Activated B cell treated with CpG ODN at 0.5 μM for 24 hours (primary cell): ENCODE data around the gene CELSR1. TPM values are rescaled to one million over a fixed set of nuclear protein-coding genes. Genes with fewer than 3 reads are reported as not detected.

ENCODE experiments used
- ATAC-seq: fragments of 200-7000 bp; cut with Tn5 transposase; one replicate; pipeline ENCODE4 v1.10.0; 2021; ENCODE audit warnings: low read depth, mild to moderate bottlenecking, moderate library complexity
- CTCF ChIA-PET: fragments of 350-600 bp; sonication (Branson Sonifier 250); formaldehyde crosslinking; loops from one replicate; lab custom pipeline; 2021; ENCODE audit warnings: antibody characterized with exemption; lab: Charles Lee
- POLR2A ChIA-PET: fragments of 350-600 bp; sonication (Branson Sonifier 250); formaldehyde crosslinking; loops from one replicate; lab custom pipeline; 2021; ENCODE audit warnings: antibody characterized with exemption; lab: Charles Lee
- DNase-seq: peaks from one replicate; pipeline ENCODE4 v3.0.0; 2022
- H3K27ac Mint-ChIP-seq: one replicate; pipeline ENCODE4 v1.8.0; 2020; ENCODE audit warnings: mixed read lengths
- H3K27me3 Mint-ChIP-seq: one replicate; pipeline ENCODE4 v1.8.0; 2021; ENCODE audit warnings: mixed read lengths
- H3K36me3 Mint-ChIP-seq: one replicate; pipeline ENCODE4 v1.8.0; 2021; ENCODE audit warnings: low read depth, mixed read lengths
- H3K4me1 Mint-ChIP-seq: one replicate; pipeline ENCODE4 v1.8.0; 2021; ENCODE audit warnings: mixed read lengths
- H3K4me3 Mint-ChIP-seq: one replicate; pipeline ENCODE4 v1.8.0; 2020; ENCODE audit warnings: mild to moderate bottlenecking, mixed read lengths
- H3K9me3 Mint-ChIP-seq: one replicate; pipeline ENCODE4 v1.8.0; 2020; ENCODE audit warnings: mixed read lengths
- CTCF ChIP-seq: fragments of 200-600 bp; IDR thresholded peaks from one replicate; pipeline ENCODE4 v1.8.0; 2022; ENCODE audit warnings: antibody characterized with exemption, mild to moderate bottlenecking
- intact Hi-C: fragments of 100-400 bp; cut with micrococcal nuclease; formaldehyde crosslinking; loops from one replicate; pipeline ENCODE4 v1.15.1; 2024
- total RNA-seq: library from RNA; stranded (reverse); gene quantifications from 2 replicates; pipeline ENCODE4 v1.2.3, GENCODE V29; 2022

CELSR1 gene
- total RNA-seq, 1 donor from 2014 or later, result 12.3 TPM

- Mint-ChIP-seq H3K27ac (no peak overlapping the region), H3K4me3 (no peak overlapping the region)
These were observed 151.1 kb downstream of the CELSR1 start for GRCh38 chr22:46386312-46386711.

GRCh38 chr22:46382524-46382923 lies 154.9 kb downstream of the CELSR1 start:
- Mint-ChIP-seq H3K4me3 (no peak overlapping the region), H3K27ac (no peak overlapping the region), H3K9me3 (no peaks in the 10 kb centered on the region), H3K4me1 (no peaks in the 10 kb centered on the region), H3K27me3 (no peaks in the 10 kb centered on the region), H3K36me3 (peaks cover 67% of the 10 kb centered on the region)
- TF ChIP-seq CTCF, result no peak
- DNase-seq, result no peak
- POLR2A ChIA-PET, result no interaction called here
- CTCF ChIA-PET, result no interaction called here
- no peak for ATAC-seq
- intact Hi-C loops, result no loop called here

More at GRCh38 chr22:46386312-46386711, 151.1 kb downstream of the CELSR1 start:
- intact Hi-C loops, result no loop called here
- no peak for TF ChIP-seq CTCF
- Mint-ChIP-seq H3K27me3 (no peaks in the 10 kb centered on the region), H3K9me3 (no peaks in the 10 kb centered on the region), H3K4me1 (no peaks in the 10 kb centered on the region), H3K36me3 (peaks cover 42% of the 10 kb centered on the region)
- POLR2A ChIA-PET, result no interaction called here
- no peak for ATAC-seq
- no peak for DNase-seq
- CTCF ChIA-PET, result interaction anchor here (1.0 kb wide), 1 partner anchor 19 kb away, joined by 4 read pairs; no protein-coding TSS in a partner anchor

- no peak for TF ChIP-seq CTCF
- intact Hi-C loops, result no loop called here
- CTCF ChIA-PET, result no interaction called here
- peaks cover 73% of the 10 kb centered on the region for H3K36me3 Mint-ChIP-seq
- no peaks in the 10 kb centered on the region for H3K27me3 Mint-ChIP-seq
- no peak for DNase-seq
- no peaks in the 10 kb centered on the region for H3K4me1 Mint-ChIP-seq
- H3K27ac Mint-ChIP-seq, result no peak overlapping the region
- H3K9me3 Mint-ChIP-seq, result no peaks in the 10 kb centered on the region
- no peak for ATAC-seq
- POLR2A ChIA-PET, result no interaction called here
- H3K4me3 Mint-ChIP-seq, result no peak overlapping the region
These were observed 155.7 kb downstream of the CELSR1 start for GRCh38 chr22:46381731-46382130.

GRCh38 chr22:46381142-46381541 lies 156.3 kb downstream of the CELSR1 start:
- Mint-ChIP-seq H3K27me3 (no peaks in the 10 kb centered on the region), H3K36me3 (peaks cover 76% of the 10 kb centered on the region), H3K27ac (no peak overlapping the region), H3K4me3 (no peak overlapping the region), H3K9me3 (peaks cover 2% of the 10 kb centered on the region), H3K4me1 (no peaks in the 10 kb centered on the region)
- TF ChIP-seq CTCF, result no peak
- intact Hi-C loops, result no loop called here
- ChIA-PET POLR2A (no interaction called here), CTCF (no interaction called here)
- no peak for DNase-seq
- no peak for ATAC-seq

- H3K27ac Mint-ChIP-seq, result no peak overlapping the region
- H3K4me1 Mint-ChIP-seq, result no peaks in the 10 kb centered on the region
- peaks cover 81% of the 10 kb centered on the region for H3K36me3 Mint-ChIP-seq
- intact Hi-C loops, result no loop called here
- no peak overlapping the region for H3K4me3 Mint-ChIP-seq
- CTCF ChIA-PET, result no interaction called here
- peaks cover 3% of the 10 kb centered on the region for H3K9me3 Mint-ChIP-seq
- no peak for DNase-seq
- POLR2A ChIA-PET, result no interaction called here
- TF ChIP-seq CTCF, result no peak
- no peaks in the 10 kb centered on the region for H3K27me3 Mint-ChIP-seq
- ATAC-seq, result no peak
These were observed 156.8 kb downstream of the CELSR1 start for GRCh38 chr22:46380581-46380980.
